ENCODE measurements around the gene PRIM2. TPM values are rescaled to one million over a fixed set of nuclear protein-coding genes. Genes with fewer than 3 reads are reported as not detected.
"Not testable (repeated sequence)": the region's sequence is repeated elsewhere in the genome, so short reads cannot be mapped to it uniquely, and the experiment has no call there.

Gene PRIM2
- total and polyA plus RNA-seq, 2 experiments from 2014 or later, result 45.5 to 75.2 TPM

DNA sequence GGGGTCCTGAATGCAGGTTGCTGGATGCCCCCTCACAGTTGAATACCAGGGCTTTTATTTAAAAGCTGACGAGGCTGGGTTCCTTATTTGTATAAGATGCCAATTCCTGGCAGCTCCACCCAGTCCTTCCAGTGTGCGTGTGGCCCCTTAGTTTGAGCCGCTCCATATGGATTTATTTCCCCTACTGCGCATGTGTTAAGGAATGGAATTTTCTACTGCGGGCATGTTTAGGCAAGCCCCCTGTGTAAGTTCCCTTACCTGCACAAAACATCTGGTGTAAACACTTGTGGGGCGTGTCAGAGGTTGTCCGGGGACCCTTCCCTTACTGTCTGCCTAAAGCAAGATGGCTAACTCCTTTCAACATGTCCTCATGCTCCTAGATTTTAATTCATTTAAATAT, 174.4 kb downstream of the PRIM2 start:
- H4K20me1 ChIP-seq (replicated peaks; ENCODE audit: insufficient read depth); H3K36me3 ChIP-seq (ENCODE audit: insufficient read depth); H3K9me2 ChIP-seq (ENCODE audit: insufficient read depth); H3K4me3 Mint-ChIP-seq; DNase-seq (ENCODE audit: low spot score); H3K4me3 ChIP-seq; H3K27me3 ChIP-seq (ENCODE audit: insufficient read depth); H3K36me3 Mint-ChIP-seq (ENCODE audit: low read depth); ATAC-seq; H3K79me2 ChIP-seq (replicated peaks; ENCODE audit: insufficient read depth); H3K9me3 Mint-ChIP-seq; H3K27me3 Mint-ChIP-seq (ENCODE audit: insufficient read depth, low read depth, poor library complexity); H3K27ac Mint-ChIP-seq; H3K4me2 ChIP-seq; H3K27ac ChIP-seq (ENCODE audit: low read depth); H3F3A ChIP-seq (replicated peaks; ENCODE audit: low read depth); H2AFZ ChIP-seq: not testable (repeated sequence)
- peaks cover 48% of the 10 kb centered on the region for H3K4me1 ChIP-seq (ENCODE audit: insufficient read depth)
- H3K4me1 Mint-ChIP-seq, result peaks cover 54% of the 10 kb centered on the region

GRCh38 chr6:57496251-57496650, 178.8 kb downstream of the PRIM2 start:
- not testable (repeated sequence) for H2AFZ ChIP-seq; H4K20me1 ChIP-seq (replicated peaks; ENCODE audit: insufficient read depth); H3K27me3 ChIP-seq (ENCODE audit: insufficient read depth); H3K27ac ChIP-seq (ENCODE audit: low read depth); H3K36me3 ChIP-seq (ENCODE audit: insufficient read depth); H3K4me3 ChIP-seq; H3K36me3 Mint-ChIP-seq (ENCODE audit: low read depth); DNase-seq (ENCODE audit: low spot score); H3K9me2 ChIP-seq (ENCODE audit: insufficient read depth); H3K27me3 Mint-ChIP-seq (ENCODE audit: insufficient read depth, low read depth, poor library complexity); H3K4me3 Mint-ChIP-seq; H3K9me3 Mint-ChIP-seq; H3K27ac Mint-ChIP-seq; H3K4me2 ChIP-seq; H3F3A ChIP-seq (replicated peaks; ENCODE audit: low read depth); H3K79me2 ChIP-seq (replicated peaks; ENCODE audit: insufficient read depth); ATAC-seq
- H3K4me1 ChIP-seq (ENCODE audit: insufficient read depth), result peaks cover 30% of the 10 kb centered on the region
- peaks cover 49% of the 10 kb centered on the region for H3K4me1 Mint-ChIP-seq

DNA sequence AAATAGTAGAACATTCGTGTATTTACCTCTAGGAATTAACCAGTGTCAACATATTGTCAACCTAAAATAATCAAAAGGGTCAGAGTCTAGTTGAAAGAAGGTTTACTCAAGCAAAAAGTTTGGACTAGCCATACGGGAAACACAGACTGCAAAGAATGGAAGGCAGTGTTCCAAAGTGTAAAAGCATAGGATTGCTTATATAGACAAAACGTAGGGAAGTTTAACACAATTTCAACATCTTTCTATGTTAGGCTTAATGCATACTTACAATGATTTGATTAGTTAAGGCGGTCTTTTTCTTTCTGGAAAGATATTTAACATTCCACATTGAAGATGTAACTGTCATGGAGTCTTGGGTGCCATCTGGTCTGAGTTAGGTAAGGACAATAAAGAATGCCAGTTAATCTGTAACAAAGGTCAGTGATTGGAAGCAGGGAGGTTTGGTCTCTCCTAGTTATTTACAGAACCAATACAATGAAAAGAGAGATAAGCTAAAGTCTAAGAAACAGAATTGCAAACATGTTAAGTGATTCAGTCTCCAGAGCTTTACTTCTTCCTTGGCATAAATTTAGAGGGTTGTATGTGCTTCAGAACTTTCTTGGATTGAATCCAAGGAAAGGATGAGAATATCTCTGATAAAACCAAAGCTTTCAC, 183.1 kb downstream of the PRIM2 start:
- H3K36me3 ChIP-seq (ENCODE audit: insufficient read depth); H3K27me3 ChIP-seq (ENCODE audit: insufficient read depth); H3K4me2 ChIP-seq; ATAC-seq; H3K27ac ChIP-seq (ENCODE audit: low read depth); H3K4me3 Mint-ChIP-seq; DNase-seq (ENCODE audit: low spot score); H2AFZ ChIP-seq; H3K36me3 Mint-ChIP-seq (ENCODE audit: low read depth); H3K27ac Mint-ChIP-seq; H3K9me2 ChIP-seq (ENCODE audit: insufficient read depth); H3K4me3 ChIP-seq; H3K9me3 Mint-ChIP-seq; H4K20me1 ChIP-seq (replicated peaks; ENCODE audit: insufficient read depth); H3K79me2 ChIP-seq (replicated peaks; ENCODE audit: insufficient read depth); H3K27me3 Mint-ChIP-seq (ENCODE audit: insufficient read depth, low read depth, poor library complexity); H3F3A ChIP-seq (replicated peaks; ENCODE audit: low read depth): not testable (repeated sequence)
- peaks cover 20% of the 10 kb centered on the region for H3K4me1 ChIP-seq (ENCODE audit: insufficient read depth)
- peaks cover 42% of the 10 kb centered on the region for H3K4me1 Mint-ChIP-seq

DNA sequence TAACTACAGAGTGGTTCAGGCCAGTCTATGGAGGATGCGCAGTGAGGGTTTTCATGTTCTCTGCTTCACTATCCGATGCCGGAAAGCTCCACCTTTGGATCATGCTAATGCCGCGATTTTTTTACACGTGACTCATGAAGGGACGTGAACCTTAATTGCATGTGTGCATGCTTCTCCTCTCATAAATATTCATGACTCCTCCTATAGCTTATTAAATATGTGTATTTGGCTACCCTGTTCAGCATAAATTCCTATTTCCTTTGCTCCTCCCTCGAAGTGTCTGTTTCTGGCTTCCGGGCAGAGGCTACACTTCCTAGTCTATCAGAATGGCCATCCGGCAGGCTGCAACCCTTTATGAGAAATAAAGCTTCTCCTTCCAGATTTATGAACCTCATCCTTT, 185.0 kb downstream of the PRIM2 start:
- not testable (repeated sequence) for H4K20me1 ChIP-seq (replicated peaks; ENCODE audit: insufficient read depth); H3K36me3 Mint-ChIP-seq (ENCODE audit: low read depth); H3K36me3 ChIP-seq (ENCODE audit: insufficient read depth); H3K79me2 ChIP-seq (replicated peaks; ENCODE audit: insufficient read depth); H3K4me3 Mint-ChIP-seq; H3K27ac ChIP-seq (ENCODE audit: low read depth); H3K27me3 Mint-ChIP-seq (ENCODE audit: insufficient read depth, low read depth, poor library complexity); H2AFZ ChIP-seq; H3K9me3 Mint-ChIP-seq; H3K4me3 ChIP-seq; H3F3A ChIP-seq (replicated peaks; ENCODE audit: low read depth); H3K9me2 ChIP-seq (ENCODE audit: insufficient read depth); H3K27ac Mint-ChIP-seq; H3K27me3 ChIP-seq (ENCODE audit: insufficient read depth); DNase-seq (ENCODE audit: low spot score); ATAC-seq; H3K4me2 ChIP-seq
- peaks cover 29% of the 10 kb centered on the region for H3K4me1 ChIP-seq (ENCODE audit: insufficient read depth)
- H3K4me1 Mint-ChIP-seq, result peaks cover 40% of the 10 kb centered on the region

DNA sequence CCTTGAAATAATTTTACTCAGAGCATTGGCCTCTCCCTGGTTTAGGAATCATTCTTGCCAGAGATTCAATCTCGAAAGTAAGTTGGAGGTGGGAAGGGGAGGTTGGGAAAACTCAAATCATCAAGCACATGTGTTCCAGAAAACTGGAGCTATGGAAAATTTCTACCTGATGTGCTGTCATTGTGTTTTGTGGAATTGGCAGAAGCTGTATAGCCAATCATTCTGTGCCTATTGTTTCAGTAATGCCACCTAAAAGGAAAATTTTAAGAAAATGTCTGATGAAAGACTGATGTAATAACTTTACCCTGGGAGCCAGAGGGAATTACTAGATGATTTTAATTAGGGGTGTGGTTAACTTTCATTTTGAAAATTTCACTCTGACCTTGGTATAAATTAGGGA, 187.8 kb downstream of the PRIM2 start:
- not testable (repeated sequence) for H3F3A ChIP-seq (replicated peaks; ENCODE audit: low read depth); H4K20me1 ChIP-seq (replicated peaks; ENCODE audit: insufficient read depth); ATAC-seq; H3K4me3 Mint-ChIP-seq; H3K9me3 Mint-ChIP-seq; H2AFZ ChIP-seq; H3K4me2 ChIP-seq; H3K4me3 ChIP-seq; H3K79me2 ChIP-seq (replicated peaks; ENCODE audit: insufficient read depth); H3K27me3 Mint-ChIP-seq (ENCODE audit: insufficient read depth, low read depth, poor library complexity); H3K36me3 Mint-ChIP-seq (ENCODE audit: low read depth); H3K9me2 ChIP-seq (ENCODE audit: insufficient read depth); DNase-seq (ENCODE audit: low spot score); H3K36me3 ChIP-seq (ENCODE audit: insufficient read depth); H3K27me3 ChIP-seq (ENCODE audit: insufficient read depth)
- H3K27ac ChIP-seq (ENCODE audit: low read depth), result peak overlapping the region; percentile 51; the same call in 1 of the 2 replicates
- Mint-ChIP-seq H3K27ac (peak overlapping the region; percentile 89), H3K4me1 (peaks cover 27% of the 10 kb centered on the region)
- H3K4me1 ChIP-seq (ENCODE audit: insufficient read depth), result peaks cover 29% of the 10 kb centered on the region

- peaks cover 16% of the 10 kb centered on the region for H3K4me1 ChIP-seq (ENCODE audit: insufficient read depth)
- not testable (repeated sequence) for H3K27ac ChIP-seq (ENCODE audit: low read depth); H4K20me1 ChIP-seq (replicated peaks; ENCODE audit: insufficient read depth); H3K9me3 Mint-ChIP-seq; H3K27me3 Mint-ChIP-seq (ENCODE audit: insufficient read depth, low read depth, poor library complexity); H3K36me3 Mint-ChIP-seq (ENCODE audit: low read depth); H2AFZ ChIP-seq; H3K9me2 ChIP-seq (ENCODE audit: insufficient read depth); H3K36me3 ChIP-seq (ENCODE audit: insufficient read depth); ATAC-seq; H3F3A ChIP-seq (replicated peaks; ENCODE audit: low read depth); H3K27me3 ChIP-seq (ENCODE audit: insufficient read depth); H3K4me2 ChIP-seq; H3K4me3 Mint-ChIP-seq; H3K79me2 ChIP-seq (replicated peaks; ENCODE audit: insufficient read depth); H3K27ac Mint-ChIP-seq; DNase-seq (ENCODE audit: low spot score); H3K4me3 ChIP-seq
- H3K4me1 Mint-ChIP-seq, result peaks cover 25% of the 10 kb centered on the region
Measured at GRCh38 chr6:57510390-57510789, 193.0 kb downstream of the PRIM2 start.

- not testable (repeated sequence) for H3K4me3 ChIP-seq; H3F3A ChIP-seq (replicated peaks; ENCODE audit: low read depth); DNase-seq (ENCODE audit: low spot score); ATAC-seq; H3K4me2 ChIP-seq; H3K9me2 ChIP-seq (ENCODE audit: insufficient read depth); H3K27me3 ChIP-seq (ENCODE audit: insufficient read depth); H3K36me3 Mint-ChIP-seq (ENCODE audit: low read depth); H3K36me3 ChIP-seq (ENCODE audit: insufficient read depth); H3K79me2 ChIP-seq (replicated peaks; ENCODE audit: insufficient read depth); H3K27me3 Mint-ChIP-seq (ENCODE audit: insufficient read depth, low read depth, poor library complexity); H2AFZ ChIP-seq; H3K4me3 Mint-ChIP-seq; H4K20me1 ChIP-seq (replicated peaks; ENCODE audit: insufficient read depth); H3K9me3 Mint-ChIP-seq
- peaks cover 27% of the 10 kb centered on the region for H3K4me1 ChIP-seq (ENCODE audit: insufficient read depth)
- peak overlapping the region; percentile 12; the same call in 1 of the 2 replicates for H3K27ac ChIP-seq (ENCODE audit: low read depth)
- Mint-ChIP-seq H3K4me1 (peaks cover 48% of the 10 kb centered on the region), H3K27ac (peak overlapping the region; percentile 75)
Measured at GRCh38 chr6:57515171-57515570, 197.7 kb downstream of the PRIM2 start.

Measured in GM23338 (cell line).